GM12892 (cell line): ENCODE measurements around the gene ANKMY1.
A peak's percentile ranks its signal among the peaks of the same experiment; 100 is the strongest.
"Not testable (repeated sequence)": the region's sequence is repeated elsewhere in the genome, so short reads cannot be mapped to it uniquely, and the experiment has no call there.

Experiments used
- DNase-seq: peaks from one replicate; pipeline ENCODE4 v3.0.0; 2011; ENCODE audit not compliant: insufficient read length
- FAIRE-seq: peaks from 2 replicates; lab custom pipeline; 2011; peaks lifted over from hg19 to GRCh38; lab: Jason Lieb, UNC
- POLR2A ChIP-seq: IDR thresholded peaks from 2 replicates; pipeline ENCODE4 v1.6.1; 2011; ENCODE audit warnings: low read depth, low read length, control low read depth
- POLR2AphosphoS5 ChIP-seq: IDR thresholded peaks from 2 replicates; pipeline ENCODE4 v1.6.1; 2011; ENCODE audit warnings: low read depth, low read length, control low read depth
- TAF1 ChIP-seq: IDR thresholded peaks from 2 replicates; pipeline ENCODE4 v1.6.1; 2011; ENCODE audit warnings: low read depth, mild to moderate bottlenecking, control low read depth, low read length, borderline replicate concordance

The ANKMY1 gene

GRCh38 chr2:240553956-240554480 lies 3.8 kb downstream of the ANKMY1 start:
- FAIRE-seq (no peak), DNase-seq (no peak)
- TF ChIP-seq POLR2AphosphoS5 (no peak), POLR2A (no peak), TAF1 (no peak)

- no peak for TF ChIP-seq POLR2A
- no peak for TF ChIP-seq POLR2AphosphoS5
- TF ChIP-seq TAF1, result no peak
- FAIRE-seq, result no peak
- DNase-seq, result no peak
Measured at GRCh38 chr2:240551811-240552210, 6.0 kb downstream of the ANKMY1 start.

DNA sequence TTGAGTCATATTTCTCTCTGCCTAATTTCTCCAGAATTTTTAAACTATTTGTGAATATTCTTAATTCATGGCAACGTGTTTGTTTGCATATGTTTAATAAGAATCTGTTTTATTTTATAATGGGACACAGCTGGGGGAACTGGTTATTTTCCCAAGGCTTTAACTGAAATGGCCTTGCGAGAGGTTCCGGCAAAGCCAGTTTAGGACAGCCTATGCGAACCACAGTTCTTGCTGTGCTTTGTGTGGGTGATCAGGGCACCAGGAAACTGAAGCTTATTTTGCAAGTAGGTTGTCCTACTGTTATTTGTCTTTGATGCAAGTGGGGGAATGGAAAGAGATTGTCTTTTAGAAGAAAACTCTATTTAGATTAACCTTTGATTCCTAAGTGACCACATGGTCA lies 6.5 kb downstream of the ANKMY1 start:
- no peak for TF ChIP-seq POLR2AphosphoS5
- TF ChIP-seq POLR2A, result no peak
- no peak for TF ChIP-seq TAF1
- FAIRE-seq, result no peak

DNA sequence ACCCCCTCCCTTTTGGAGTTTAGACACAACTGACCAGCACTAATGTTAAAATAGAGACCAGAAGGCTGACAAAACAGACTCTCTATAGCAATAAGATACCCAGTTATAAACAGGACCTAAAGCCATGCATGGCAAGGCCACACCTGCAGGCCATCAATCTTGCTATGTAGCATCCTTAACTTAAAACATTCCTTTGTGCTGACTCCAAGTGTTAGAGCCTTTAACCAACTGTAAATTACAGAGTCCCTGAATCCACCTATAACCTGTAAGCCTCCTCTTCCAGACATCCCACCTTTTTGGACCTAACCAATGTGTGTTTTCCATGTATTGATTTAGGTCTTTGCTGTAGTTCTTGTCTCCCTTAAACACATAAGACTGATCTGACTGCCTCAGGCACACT lies 17.9 kb downstream of the ANKMY1 start:
- FAIRE-seq (peak; percentile 21), DNase-seq (no peak)
- TF ChIP-seq POLR2A, result no peak
- TF ChIP-seq POLR2AphosphoS5, result no peak
- TF ChIP-seq TAF1, result no peak

More for the DNA sequence above, 6.5 kb downstream of the ANKMY1 start:
- no peak for DNase-seq

DNA sequence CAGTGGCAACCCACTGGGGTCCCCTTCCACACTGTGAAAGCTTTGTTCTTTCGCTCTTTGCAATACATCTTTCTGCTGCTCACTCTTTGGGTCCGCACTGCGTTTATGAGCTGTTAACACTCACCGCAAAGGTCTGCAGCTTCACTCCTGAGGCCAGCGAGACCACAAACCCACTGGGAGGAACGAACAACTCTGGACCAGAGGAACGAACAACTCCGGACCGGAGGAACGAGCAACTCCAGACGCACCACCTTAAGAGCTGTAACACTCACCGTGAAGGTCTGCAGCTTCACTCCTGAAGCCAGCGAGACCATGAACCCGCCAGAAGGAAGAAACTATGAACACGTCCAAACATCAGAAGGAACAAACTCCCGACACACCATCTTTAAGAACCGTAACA lies 18.7 kb downstream of the ANKMY1 start:
- not testable (repeated sequence) for DNase-seq

DNA sequence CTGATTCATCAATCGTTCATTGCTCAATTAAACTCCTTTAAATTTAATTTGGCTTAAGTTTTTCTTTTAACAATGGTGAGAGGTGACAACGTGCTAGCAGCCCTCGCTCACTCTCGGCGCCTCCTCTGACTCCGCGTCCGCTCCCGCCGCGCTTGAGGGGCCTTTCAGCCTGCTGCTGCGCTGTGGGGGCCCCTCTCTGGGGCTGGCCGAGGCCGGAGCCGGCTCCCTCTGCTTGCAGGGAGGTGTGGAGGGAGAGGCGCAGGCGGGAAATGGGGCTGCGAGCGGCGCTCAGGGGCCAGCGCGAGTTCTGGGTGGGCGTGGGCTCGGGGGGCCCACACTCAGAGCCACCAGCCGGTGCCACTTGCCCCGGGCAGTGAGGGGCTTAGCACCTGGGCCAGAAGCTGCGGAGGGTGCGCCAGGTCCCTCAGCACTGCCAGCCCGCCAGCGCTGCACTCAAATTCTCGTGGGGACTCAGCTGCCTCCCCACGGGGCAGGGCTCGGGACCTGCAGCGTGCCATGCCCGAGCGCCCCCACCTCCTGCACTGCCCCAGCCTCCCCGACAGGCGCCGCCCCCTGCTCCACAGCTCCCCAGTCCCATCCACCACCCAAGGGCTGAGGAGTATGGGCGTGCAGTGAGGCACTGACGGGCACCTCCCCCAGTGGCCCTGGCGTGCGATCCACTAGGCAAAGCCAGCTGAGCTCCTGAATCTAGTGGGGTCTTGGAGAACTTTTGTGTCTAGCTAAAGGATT lies 19.6 kb downstream of the ANKMY1 start:
- TF ChIP-seq POLR2A (no peak), POLR2AphosphoS5 (no peak)
- no peak for DNase-seq
- FAIRE-seq, result no peak

More for the DNA sequence above, 18.7 kb downstream of the ANKMY1 start:
- not testable (repeated sequence) for FAIRE-seq

GRCh38 chr2:240532031-240532775 lies 25.6 kb downstream of the ANKMY1 start:
- DNase-seq, result no peak
- no peak for FAIRE-seq
- TF ChIP-seq TAF1, result no peak
- no peak for TF ChIP-seq POLR2A
- no peak for TF ChIP-seq POLR2AphosphoS5

DNA sequence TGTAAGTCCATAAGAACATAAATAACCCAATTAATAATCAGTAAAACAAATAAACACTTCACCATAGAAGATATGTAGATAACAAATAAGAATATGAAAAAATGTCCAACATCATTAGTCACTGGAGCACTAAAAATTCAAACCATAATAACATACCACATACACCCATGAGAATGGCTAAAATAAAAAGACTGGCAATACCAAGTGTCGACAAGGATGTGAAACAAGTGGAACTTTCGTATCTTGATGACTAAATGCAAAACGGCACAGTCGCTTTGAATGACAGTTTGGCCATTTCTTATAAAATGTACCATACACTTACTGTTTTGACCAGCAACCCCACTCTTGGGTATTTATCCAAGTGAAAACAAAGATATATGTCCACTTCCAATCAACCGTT lies 26.8 kb downstream of the ANKMY1 start:
- TF ChIP-seq TAF1 (no peak), POLR2A (no peak), POLR2AphosphoS5 (no peak)
- DNase-seq (no peak), FAIRE-seq (no peak)

- DNase-seq (no peak), FAIRE-seq (no peak)
- TF ChIP-seq POLR2A (no peak), TAF1 (no peak), POLR2AphosphoS5 (no peak)
Measured at GRCh38 chr2:240530181-240530580, 27.6 kb downstream of the ANKMY1 start.

GRCh38 chr2:240529344-240529999 lies 28.3 kb downstream of the ANKMY1 start:
- DNase-seq (no peak), FAIRE-seq (no peak)
- TF ChIP-seq TAF1 (no peak), POLR2AphosphoS5 (no peak), POLR2A (no peak)

DNA sequence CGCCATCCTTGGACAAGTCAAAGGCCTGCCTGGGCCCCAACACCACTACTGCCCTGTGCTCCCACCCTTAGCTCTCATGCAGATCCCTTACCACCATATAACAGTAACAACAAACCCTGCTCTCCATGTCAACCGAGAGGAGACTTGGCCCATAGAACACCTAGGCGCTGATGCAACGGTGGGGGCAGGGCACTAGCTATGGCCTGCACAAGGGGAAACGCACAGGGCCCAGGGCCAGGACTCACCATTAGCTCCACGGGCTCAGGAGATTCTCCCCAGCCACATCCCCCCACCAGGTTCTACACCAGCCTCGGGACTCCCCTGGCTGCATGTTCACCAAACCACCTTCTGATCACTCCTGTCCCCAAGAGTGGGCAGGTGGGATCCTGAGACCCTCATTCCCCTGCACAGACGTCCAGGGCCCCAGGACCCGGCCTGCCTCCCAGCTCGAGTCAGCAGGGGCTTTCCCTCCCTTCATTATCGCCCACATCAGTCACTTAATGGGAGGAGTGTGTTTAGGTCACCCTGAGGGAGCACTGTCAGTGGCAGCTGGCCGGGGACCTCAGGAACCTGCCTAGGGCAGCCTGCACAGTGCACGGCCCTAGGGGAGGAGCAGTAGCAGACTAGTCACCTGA lies 29.3 kb downstream of the ANKMY1 start:
- DNase-seq (no peak), FAIRE-seq (no peak)

More for the DNA sequence above, 29.3 kb downstream of the ANKMY1 start:
- TF ChIP-seq POLR2AphosphoS5 (no peak), TAF1 (no peak), POLR2A (no peak)
